Activated T-helper 1 cell treated with anti-CD3 and anti-CD28 coated beads, Interleukin-2, amount 50 U/mL, for 16 hours (primary cell): ENCODE measurements around the gene TMEM238.
"Not testable (repeated sequence)": the region's sequence is repeated elsewhere in the genome, so short reads cannot be mapped to it uniquely, and the experiment has no call there.

ENCODE experiments used
- DNase-seq, 2 donors: peaks; one replicate each; pipeline ENCODE4 v3.0.0-alpha.2; 2020; ENCODE audit warnings: low read depth in 1 of 2, low spot score in 1 of 2

Gene TMEM238, protein sequence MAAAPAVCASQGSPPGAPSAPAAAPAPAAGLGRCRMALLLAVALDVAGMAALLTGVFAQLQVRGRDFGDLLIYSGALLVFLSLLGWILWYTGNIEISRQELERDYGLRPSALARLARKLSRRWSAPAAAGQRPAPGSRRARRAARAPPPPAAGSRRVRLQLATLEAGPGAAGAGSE

DNA sequence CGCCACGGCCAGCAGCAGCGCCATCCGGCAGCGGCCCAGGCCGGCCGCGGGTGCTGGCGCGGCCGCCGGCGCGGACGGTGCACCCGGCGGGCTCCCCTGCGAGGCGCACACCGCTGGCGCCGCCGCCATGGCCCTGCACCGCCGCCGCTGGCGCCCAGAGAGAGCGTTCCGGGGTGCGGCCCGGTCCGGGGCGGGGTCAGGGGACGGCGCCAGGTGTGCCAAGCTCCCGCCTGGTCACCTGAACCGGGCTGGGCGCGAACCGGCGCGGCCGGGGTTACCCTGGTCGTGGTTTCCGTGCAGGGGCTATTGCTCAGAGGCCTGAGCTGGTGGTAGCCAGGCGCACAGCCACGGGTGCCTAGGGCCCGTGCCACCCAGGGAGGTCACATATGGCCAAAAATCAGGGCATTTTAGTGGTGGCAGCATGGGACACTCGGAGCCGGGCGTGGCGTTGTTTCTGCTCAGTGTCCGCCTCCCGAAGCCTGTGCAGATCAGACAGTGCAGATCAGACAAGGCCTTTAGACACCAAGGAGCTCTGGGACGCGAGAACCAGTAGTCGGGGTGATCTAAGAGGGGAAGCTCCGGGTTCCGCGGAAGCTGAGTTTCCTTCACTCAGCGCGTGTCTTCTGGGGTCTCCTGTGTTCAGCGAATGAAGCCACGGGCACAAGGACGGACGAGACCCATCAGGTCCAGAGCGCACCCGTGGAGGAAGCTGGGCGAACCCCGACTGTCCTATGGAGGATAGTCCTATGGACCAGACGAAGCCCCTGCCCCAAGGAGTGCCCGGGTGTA lies at the start of gene TMEM238:
TMEM238 (minus strand) TSS at position 162 of the 789 bp plus-strand sequence; CDS start at position 129, 33 bp downstream.
- DNase-seq, result peak in 1 of 2 donors; percentile 20

DNA sequence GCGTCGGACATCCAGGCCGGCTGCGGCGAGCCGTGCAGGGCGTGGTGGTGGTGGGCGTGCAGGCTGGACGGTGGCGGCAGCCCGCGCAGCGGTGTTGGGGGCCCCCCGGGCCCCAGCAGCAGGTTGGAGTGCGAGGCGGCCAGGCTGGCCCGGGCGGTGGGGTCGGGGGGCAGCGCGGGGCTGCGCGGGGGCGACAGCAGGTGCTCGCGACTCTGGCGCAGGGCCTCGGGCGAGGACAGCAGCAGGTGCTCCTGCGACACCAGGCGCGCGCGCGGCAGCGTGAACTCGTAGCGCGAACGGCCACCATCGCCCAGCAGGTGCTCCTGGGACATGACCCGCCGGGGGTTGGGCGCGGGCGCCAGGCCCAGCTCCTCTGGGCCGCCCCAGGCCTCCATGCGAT lies 49.2 kb upstream of the TMEM238 start:
- DNase-seq, result no peak

DNA sequence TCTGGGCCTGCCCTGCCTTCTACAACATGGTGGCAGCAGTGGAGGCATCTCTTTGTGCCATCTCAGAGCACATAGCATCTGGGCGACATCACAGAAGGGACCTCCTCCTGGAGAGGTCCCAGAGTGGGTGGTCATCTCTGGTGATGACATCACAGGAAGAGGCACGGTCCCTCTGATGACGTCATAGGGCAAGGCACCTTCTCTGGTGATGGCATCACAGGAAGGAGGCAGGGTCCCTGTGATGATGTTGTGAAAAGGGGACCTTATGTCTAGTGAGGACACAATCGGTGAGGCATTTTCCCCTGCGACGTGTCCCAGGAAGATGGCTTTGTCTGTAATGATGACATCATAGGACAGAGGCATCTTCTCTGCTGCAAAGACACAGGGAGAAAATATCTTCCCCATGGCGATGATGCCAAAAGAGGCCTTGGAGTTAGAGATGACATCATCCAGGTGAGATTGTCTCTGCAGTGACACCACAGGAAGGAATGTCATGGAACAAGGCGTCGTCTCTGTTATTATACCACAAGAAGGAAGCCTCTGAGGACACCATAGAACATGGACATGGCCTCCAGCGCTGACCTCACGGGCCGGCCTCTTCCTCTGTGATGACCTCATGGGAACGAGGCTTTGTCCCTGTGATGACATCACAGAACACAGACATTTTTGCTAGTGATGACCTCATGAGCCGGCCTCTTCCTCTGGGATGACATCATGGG lies 48.3 kb upstream of the TMEM238 start:
- no peak for DNase-seq

DNA sequence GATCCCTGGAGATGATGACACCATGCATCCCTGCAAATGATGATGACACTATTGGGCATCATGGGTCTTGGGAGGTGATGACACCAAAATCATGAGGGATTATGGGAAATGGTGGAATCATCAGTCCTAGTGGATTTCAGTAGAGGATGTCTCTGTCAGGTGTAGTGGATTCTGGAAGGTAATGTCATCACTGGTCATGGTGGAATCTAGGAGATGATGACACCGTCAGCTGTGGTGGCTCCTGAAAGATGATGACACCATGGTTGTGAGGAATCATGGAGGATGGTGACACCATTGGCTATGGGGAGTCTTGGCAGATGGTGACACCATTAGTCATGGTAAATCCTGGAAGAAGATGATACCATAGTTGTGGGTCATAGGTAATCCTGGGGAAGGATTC lies 47.1 kb upstream of the TMEM238 start:
- no peak for DNase-seq

DNA sequence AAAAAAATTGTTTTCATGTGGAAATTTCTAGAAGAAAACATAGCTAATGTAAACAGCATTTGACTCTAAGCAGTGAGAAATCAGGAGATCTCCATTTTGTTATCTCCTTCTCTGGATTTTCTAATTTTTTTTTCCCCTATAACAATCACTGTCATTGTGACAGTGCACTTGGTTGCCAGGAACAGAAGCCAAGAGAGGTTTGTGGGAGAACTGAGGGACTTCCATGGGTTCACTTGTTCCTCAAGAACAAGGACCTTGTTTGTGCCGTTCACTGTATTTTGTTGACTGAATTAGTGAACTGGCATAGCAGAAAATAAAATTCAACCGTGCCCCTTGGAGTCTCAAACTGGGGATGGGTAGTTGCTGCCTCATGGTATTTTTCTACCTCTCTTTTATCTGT lies 42.0 kb upstream of the TMEM238 start:
- no peak for DNase-seq

DNA sequence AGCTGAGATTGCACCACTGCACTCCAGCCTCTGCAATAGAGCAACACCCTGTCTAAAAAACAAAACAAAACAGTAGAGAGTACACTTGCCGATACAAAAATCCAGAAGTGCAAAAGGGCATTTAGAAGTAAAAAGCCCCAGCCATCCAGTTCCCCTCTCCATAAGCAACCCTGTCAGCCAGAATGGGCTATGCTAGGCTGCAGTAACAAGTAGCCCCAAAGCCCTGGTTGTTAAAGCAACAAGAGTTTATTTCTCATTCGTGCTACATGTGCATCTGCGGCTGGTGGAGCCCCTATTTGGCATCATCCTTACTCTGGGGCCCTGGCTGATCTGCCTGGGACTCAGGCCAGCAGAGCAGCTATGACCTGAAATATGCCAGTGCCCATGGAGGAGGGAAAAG lies 40.4 kb upstream of the TMEM238 start:
- DNase-seq, result no peak

DNA sequence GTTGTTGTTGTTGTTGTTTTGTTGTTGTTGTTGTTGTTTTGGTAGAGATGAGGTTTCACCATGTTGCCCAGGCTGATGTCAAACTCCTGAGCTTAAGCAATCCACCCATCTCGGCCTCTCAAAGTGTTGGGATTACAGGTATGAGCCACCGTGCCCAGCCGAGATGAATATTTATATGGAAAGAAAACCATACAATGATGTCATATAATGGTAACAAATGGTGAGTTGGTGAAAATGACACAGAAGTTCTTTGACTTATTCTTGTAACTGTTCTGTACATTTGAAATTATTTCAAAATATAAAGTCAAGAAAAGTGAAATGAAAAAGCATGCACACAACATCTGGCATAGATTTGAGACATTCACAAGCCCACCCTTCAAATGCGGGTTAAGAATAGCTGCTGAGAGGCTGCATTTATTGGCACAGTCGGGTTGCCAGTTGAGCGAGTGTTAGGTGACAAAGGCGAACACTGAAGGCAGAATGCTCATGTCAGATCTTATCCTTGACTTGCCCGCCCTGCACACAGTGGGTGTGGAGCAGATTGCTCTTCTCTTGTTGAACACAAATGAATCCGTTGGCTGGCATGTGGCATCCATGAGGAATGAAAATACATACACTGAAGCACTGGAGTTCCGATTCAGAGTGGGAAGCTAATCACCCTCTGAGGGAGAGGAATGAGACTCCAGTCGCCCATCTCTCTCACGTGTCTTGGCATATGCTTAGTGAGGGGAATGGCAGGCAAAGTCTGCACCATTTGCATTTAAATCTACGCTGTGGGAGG lies 39.3 kb upstream of the TMEM238 start:
- DNase-seq, result no peak

DNA sequence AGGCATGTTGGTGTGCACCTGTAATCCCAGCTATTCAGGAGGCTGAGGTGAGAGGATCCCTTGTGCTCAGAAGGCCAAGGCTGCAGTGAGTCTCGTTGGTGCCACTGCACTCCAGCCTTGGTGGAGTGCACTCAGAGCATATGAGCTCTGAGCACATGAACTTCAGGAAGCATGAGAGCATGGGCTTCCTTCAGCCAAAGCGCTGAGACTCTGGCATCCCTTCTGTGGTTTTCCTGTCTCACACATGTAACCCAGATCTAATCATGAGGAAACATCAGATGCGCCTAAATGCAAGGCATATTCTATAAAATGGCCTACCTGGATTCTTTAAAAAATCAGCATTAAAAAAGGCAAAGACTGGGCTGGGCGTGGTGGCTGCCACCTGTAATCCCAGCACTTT lies 37.2 kb upstream of the TMEM238 start:
- not testable (repeated sequence) for DNase-seq

DNA sequence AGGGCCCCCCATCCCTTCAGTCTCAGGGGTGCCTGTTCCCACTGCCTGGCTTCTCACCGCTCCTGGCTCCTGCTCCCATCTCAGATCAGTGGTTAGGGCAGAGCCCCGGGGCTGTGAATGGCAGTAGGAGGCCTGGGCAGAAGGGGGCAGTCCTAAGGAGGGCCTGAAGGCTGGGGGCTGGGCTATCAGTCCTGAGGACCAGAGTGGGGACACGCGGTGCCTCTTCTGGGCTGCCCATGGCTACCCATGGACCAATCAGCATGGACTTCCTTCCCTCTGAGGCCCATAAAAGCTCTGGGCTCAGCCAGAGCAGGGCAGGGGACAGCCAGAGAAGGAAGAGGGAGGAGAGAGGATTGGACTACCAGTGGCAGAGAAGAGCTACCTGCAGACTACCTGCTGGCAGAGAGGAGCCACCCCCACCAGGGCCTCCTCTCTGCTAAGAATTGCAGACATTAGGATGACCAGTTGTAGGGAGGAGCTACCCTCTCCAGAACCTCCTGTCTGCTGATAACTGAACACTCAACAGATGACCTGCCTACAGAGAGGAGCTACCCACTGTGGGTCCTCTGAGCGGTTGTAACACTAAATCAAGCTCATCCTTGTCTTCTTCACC lies 35.6 kb upstream of the TMEM238 start:
- DNase-seq, result no peak

DNA sequence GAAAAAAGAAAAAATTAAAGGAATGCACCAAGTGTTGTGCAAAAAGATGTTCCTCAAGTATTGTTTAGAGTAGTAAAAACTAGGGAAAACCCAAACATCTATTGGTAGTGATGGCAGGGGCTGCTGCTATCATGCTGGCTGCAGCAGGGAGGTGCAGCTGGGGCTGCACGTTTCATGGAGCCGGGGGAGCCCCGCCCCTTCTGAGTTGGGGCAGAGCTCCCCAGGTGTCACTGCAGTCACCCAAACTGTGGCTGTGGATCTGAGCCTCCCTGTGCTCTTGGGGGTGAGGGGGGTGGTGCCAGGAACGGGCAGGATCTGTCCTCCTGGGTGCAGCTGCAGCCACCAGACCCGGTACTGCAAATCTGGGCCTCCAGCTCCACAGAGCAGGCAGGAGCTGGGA lies 35.0 kb upstream of the TMEM238 start:
- DNase-seq, result no peak

DNA sequence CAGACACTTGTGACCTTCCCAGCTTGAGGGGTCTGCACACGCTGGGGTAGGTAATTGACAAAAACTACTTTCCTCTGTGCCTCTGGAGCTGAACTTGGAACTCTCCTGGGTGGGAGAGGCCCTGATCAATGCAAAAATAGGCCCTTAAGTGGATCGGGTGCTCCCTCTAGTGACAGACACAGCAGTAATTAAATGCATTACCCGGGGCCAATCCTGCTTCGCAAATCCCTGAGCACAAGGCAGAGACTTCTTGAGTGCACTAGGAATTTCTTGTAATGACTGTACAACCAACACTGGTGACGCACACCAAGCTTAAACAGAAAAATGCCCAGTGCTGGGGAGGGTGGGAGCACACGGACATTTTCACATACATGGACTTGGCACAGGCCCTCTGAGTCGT lies 34.1 kb upstream of the TMEM238 start:
- peak in 1 of 2 donors; percentile 16 for DNase-seq

DNA sequence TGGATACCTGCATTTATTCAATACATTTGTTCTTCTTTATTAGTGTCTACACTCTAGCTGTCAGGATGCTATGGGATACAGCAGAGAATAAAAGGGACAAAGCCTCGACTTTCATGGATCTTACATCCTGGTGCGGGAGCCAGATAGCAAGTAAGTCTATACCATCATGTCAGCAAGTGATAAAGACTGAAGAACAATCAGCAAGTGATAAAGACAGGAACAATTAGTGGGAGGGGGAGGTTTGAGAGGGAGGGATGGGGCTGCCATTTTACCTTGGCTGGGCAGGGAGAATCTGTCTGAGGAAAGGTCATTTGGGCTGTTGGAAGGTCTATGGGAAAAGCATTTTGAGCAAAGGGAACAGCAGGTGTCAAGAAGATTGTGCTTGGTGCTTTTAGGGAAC lies 26.1 kb upstream of the TMEM238 start:
- no peak for DNase-seq

DNA sequence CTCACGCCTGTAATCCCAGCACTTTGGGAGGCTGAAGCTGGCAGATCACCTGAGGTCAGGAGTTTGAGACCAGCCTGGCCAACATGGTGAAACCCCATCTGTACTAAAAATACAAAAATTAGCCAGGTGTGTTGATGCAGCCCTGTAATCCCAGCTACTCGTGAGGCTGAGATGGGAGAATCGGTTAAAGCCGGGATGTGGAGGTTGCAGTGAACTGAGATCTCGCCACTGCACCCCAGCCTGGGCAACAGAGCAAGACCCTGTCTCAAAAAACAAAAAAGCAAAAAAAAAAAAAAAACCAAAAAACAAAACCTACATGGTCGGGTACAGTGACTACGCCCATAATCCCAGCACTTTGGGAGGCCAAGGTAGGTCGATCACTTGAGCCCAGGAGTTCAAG lies 25.1 kb upstream of the TMEM238 start:
- DNase-seq, result not testable (repeated sequence)

DNA sequence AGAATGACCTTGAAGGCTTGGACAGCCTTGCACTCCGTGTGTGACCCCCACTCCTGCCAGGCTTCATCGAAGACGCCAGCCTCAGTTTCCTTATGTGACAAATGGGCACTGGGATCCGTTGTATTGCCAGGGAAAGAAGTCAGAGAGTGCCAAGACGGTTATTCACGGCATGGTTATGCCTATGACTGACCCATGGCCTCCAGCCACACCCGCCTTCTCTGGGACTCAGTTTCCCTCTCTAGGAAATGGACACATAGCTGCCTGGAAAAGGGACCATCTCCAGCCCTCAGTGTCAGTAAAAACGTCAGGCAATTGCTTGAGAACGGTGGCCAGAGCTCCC lies 24.4 kb upstream of the TMEM238 start:
- DNase-seq, result no peak

DNA sequence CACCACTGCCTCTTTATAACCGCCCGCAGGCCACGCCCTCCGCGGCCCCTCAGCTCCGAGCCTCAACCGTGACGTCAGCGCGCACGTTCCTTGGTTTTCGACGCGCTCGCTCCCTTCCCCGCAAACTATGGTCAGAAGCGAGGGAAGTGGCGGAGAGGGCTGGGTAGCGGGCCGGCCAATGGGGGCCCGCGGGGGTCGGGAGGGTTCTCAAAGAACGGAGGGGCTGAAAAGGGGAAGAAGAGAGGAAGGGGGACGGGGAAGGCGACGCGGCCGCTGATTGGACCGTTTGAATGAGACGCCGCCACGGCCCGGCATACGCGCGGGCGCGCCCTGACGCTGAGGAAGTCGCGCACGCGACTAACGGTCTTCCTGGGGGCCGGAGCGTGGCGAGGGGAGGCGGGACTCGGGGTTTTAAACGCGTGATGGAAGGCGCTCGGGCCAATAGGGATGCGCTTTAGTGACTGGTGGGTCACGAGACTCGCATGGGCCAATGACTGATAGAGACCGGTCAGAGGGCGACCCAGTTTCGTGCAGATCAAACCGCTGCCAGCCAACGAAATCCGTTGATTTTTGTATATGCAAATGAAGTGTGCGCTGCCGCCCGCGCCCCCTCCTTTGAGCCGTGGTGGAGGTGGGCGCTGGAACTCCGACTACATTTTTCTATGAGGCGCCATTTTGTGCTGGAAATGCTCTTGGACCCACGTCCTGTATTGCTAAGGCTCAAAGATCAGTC lies 23.9 kb upstream of the TMEM238 start:
- DNase-seq, result peak; percentile 88 to 95

DNA sequence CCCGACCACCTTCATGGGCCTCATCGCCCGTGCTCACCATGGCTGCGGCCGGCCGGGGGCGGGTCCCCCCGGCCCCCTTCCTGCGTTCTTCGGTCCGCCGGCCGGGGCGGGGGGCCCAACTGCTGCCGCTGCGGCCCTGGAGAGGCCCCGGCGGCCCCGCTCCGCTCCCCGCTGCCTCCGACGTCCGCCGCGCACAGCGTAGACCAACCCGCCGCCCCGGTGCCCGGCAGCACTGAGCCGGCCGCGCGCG lies 23.4 kb upstream of the TMEM238 start, which contains the start of gene UBE2S:
UBE2S (minus strand) TSS at position 239 of the 250 bp plus-strand sequence; CDS start at position 40, 199 bp downstream.
- not testable (repeated sequence) for DNase-seq

DNA sequence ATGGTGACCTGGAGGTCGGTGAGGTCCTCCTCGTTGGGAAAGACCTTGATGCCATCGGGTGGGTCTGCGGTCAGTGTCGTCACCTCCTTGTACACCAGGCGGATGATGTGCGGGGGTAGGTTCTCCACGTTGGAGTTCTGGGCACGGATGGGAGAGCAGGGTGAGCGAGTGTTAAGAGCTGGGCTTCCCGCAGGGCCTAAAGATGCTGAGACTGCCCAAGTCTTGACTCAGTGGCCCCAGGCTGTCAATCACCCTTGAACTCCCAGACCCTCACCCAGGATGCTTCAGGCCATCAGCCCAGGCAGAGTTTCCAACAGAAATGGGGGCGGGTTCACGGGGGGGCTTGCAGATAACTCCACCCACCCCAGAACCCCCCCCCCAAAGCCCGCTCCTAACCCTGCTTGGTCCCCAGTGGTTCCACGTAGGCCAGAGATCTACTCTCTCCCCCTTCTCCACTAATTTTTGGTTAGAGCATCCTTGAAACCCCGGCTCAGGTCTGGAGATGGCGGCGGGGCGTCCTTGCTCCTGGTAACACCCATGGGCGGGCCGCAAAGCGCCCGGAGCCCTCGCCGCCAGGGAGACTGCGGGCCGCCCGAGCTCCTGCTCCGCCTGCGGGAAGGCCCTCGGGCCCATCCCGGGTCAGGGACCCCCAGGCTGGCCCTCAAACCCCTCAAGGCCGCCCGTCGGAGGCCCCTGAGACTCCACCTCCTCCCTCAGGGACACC lies 22.9 kb upstream of the TMEM238 start:
- DNase-seq, result peak in 1 of 2 donors; percentile 27

DNA sequence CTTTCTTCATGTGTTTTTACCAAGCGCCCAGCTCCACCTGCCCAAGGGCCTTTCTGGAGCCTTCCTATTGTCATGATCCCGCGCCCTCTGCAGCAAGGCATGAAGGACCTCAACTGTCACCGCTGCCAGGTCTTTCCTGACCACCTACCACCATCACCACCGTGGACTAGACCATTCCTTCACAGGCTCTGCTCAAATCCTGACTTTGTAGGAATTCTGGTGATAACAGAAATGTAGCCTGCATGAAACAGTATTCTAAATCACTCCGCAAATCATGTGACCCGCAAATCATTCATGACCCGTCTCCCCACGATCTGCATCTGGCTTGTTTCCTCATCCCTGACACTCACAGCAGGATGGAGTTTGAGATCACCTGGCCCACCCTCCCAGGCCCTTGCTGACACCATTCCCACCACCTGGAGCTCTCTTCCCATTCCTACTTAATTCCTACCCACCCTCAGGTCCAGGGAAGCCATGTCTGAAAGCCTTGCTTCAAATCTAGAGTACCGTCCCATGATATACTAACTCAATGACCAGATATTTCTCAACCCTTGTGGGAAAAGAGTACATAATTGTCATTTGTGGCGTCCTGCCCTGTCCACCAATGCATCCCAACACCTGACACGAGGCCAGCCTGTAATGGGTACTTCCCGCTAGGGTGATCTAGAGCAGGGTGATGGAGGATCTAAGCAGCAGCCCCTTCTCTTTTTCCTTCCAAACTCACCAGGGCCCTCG lies 22.2 kb upstream of the TMEM238 start:
- no peak for DNase-seq

DNA sequence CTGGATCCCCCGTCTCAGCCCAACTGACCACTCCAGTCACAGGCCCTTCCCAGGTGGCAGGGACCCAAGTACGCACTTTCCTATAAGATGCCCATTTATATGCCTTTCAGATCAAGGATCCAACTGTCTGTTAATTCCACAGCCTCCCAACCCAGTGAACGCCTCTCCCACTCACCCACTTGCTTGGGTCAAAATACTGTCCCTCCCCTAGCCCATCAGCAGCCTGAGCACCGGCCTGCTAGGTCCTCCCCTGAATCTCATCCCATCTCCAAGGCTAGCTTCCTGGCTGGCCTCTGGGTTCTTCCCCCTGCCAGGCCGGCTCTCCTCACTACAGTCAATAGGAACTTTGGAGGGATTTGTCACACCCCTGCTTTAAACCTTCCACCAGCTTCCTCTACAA lies 21.5 kb upstream of the TMEM238 start:
- DNase-seq, result no peak
